HCT116 (cell line): ENCODE results near the gene RSPO4. TPM values are rescaled to one million over a fixed set of nuclear protein-coding genes. Genes with fewer than 3 reads are reported as not detected.

ENCODE experiments used
- ATAC-seq: fragments of 200-7000 bp; cut with Tn5 transposase; 2 replicates; pipeline ENCODE4 v1.9.1; 2020; ENCODE audit warnings: mild to moderate bottlenecking, moderate library complexity
- BruUV-seq: library from RNA; stranded (reverse); fragments of 400-500 nt; replicated peaks from 2 replicates; lab custom pipeline; 2021; lab: Mats Ljungman, UMichigan
- CTCF ChIA-PET: fragments of 300-600 bp; sonication (Branson Sonifier 250); formaldehyde crosslinking; loops from one replicate; lab custom pipeline; 2021; ENCODE audit warnings: antibody characterized with exemption; lab: Charles Lee
- POLR2A ChIA-PET: fragments of 300-600, 350-600 bp; sonication (Branson Sonifier 250); formaldehyde crosslinking; loops from one replicate; lab custom pipeline; 2021; ENCODE audit warnings: antibody characterized with exemption; lab: Charles Lee
- RAD21 ChIA-PET, 2 experiments: fragments of 300-600 bp; sonication (Branson Sonifier 250); formaldehyde crosslinking; loops; one replicate each; lab custom pipeline; 2023; ENCODE audit warnings: low total read pairs in 2 of 2; ENCODE audit not compliant: uncharacterized antibody in 2 of 2, unreplicated experiment in 2 of 2, low non-redundant PET in 1 of 2; lab: Charles Lee
- DNase-seq: peaks from one replicate; pipeline ENCODE4 v3.0.0-alpha.2; 2010; ENCODE audit warnings: low read depth, low spot score
- H2AFZ ChIP-seq: fragments of 200-600 bp; shearing (Covaris generic), sonication (generic); 2 replicates; pipeline ENCODE4 v1.6.1; 2017; ENCODE audit warnings: low read depth, mixed run types, mixed read lengths, antibody characterized with exemption, low read length; ENCODE audit not compliant: poor library complexity, severe bottlenecking
- H3K27ac ChIP-seq: 2 replicates; pipeline ENCODE4 v1.5.1; 2012; ENCODE audit warnings: low read depth, low read length
- H3K27me3 ChIP-seq: fragments of 200-600 bp; sonication (generic); 2 replicates; pipeline ENCODE4 v1.6.1; 2016; ENCODE audit warnings: mixed run types, low read length, mixed read lengths; ENCODE audit not compliant: insufficient read depth
- H3K36me3 ChIP-seq, 2 experiments: fragments of 200-500 bp in 1 of 2; fragments of 200-600 bp in 1 of 2; sonication (Bioruptor generic) in 1 of 2; sonication (generic) in 1 of 2; 2 replicates each; pipeline versions ENCODE4 v1.5.1 to v1.6.1; 2014 to 2016; ENCODE audit warnings: low read length in 2 of 2, inconsistent platforms in 1 of 2, mixed read lengths in 1 of 2, mixed run types in 1 of 2; ENCODE audit not compliant: insufficient read depth in 2 of 2, control insufficient read depth in 1 of 2
- H3K4me1 ChIP-seq, 2 experiments: fragments of 200-600 bp in 1 of 2; sonication (generic) in 1 of 2; 2 replicates each; pipeline versions ENCODE4 v1.5.1 to v1.6.1; 2012 to 2017; ENCODE audit warnings: low read length in 2 of 2, inconsistent platforms in 1 of 2, mild to moderate bottlenecking in 1 of 2, mixed read lengths in 1 of 2, mixed run types in 1 of 2, moderate library complexity in 1 of 2; ENCODE audit not compliant: insufficient read depth in 2 of 2, control insufficient read depth in 1 of 2
- H3K4me2 ChIP-seq: fragments of 200-600 bp; sonication (generic); 2 replicates; pipeline ENCODE4 v1.6.1; 2017; ENCODE audit warnings: mixed run types, low read length, mixed read lengths
- H3K4me3 ChIP-seq, 2 experiments: fragments of 200-600 bp in 1 of 2; sonication (generic) in 1 of 2; replicated peaks in 1 of 2; 2 replicates each; pipeline ENCODE4 v1.5.1; 2011 to 2016; ENCODE audit warnings: low read length in 2 of 2, control low read depth in 1 of 2, low read depth in 1 of 2, mild to moderate bottlenecking in 1 of 2, mixed read lengths in 1 of 2, mixed run types in 1 of 2
- H3K79me2 ChIP-seq: fragments of 200-600 bp; sonication (generic); 2 replicates; pipeline ENCODE4 v1.6.1; 2017; ENCODE audit warnings: mild to moderate bottlenecking, mixed run types, low read length, moderate library complexity, mixed read lengths; ENCODE audit not compliant: insufficient read depth
- H3K9ac ChIP-seq: fragments of 200-600 bp; sonication (generic); 2 replicates; pipeline ENCODE4 v1.6.1; 2016; ENCODE audit warnings: low read length, mixed read lengths
- H3K9me2 ChIP-seq: fragments of 200-600 bp; sonication (generic), shearing (Covaris generic); 2 replicates; pipeline ENCODE4 v1.6.1; 2017; ENCODE audit warnings: mixed run types, mild to moderate bottlenecking, moderate library complexity; ENCODE audit not compliant: insufficient read depth
- H3K9me3 ChIP-seq, 2 experiments: fragments of 200-500 bp in 1 of 2; fragments of 200-600 bp in 1 of 2; sonication (Bioruptor generic) in 1 of 2; sonication (generic) in 1 of 2; 2 replicates each; pipeline ENCODE4 v1.6.1; 2014 to 2017; ENCODE audit warnings: low read length in 2 of 2, mixed read lengths in 2 of 2, inconsistent platforms in 1 of 2, low read depth in 1 of 2, mild to moderate bottlenecking in 1 of 2, mixed run types in 1 of 2, moderate library complexity in 1 of 2; ENCODE audit not compliant: control insufficient read depth in 1 of 2, insufficient read depth in 1 of 2
- H4K20me1 ChIP-seq: fragments of 200-600 bp; sonication (generic), shearing (Covaris generic); 2 replicates; pipeline ENCODE4 v1.6.1; 2017; ENCODE audit warnings: mixed run types, mild to moderate bottlenecking, moderate library complexity; ENCODE audit not compliant: insufficient read depth
- CTCF ChIP-seq, 3 experiments: fragments of 200-600 bp in 1 of 3; sonication (generic) in 1 of 3; IDR thresholded peaks in 2 of 3; conservative IDR thresholded peaks in 1 of 3; 2 replicates each; pipeline ENCODE4 v1.5.1; 2012 to 2017; ENCODE audit warnings: low read depth in 2 of 3, low read length in 2 of 3, antibody characterized with exemption in 1 of 3, borderline replicate concordance in 1 of 3, control low read depth in 1 of 3, mild to moderate bottlenecking in 1 of 3, mixed read lengths in 1 of 3, mixed run types in 1 of 3, moderate library complexity in 1 of 3; ENCODE audit not compliant: insufficient read depth in 1 of 3
- ELF1 ChIP-seq: IDR thresholded peaks from 2 replicates; pipeline ENCODE4 v1.6.1; 2012; ENCODE audit warnings: low read depth, borderline replicate concordance
- RAD21 ChIP-seq: IDR thresholded peaks from 2 replicates; pipeline ENCODE4 v1.6.1; 2012; ENCODE audit warnings: low read depth, mild to moderate bottlenecking
- YY1 ChIP-seq: IDR thresholded peaks from 2 replicates; pipeline ENCODE4 v1.6.1; 2011; ENCODE audit warnings: low read length, low read depth, moderate library complexity, mild to moderate bottlenecking; ENCODE audit not compliant: insufficient replicate concordance; ENCODE audit errors: extremely low read depth
- ZBTB33 ChIP-seq: IDR thresholded peaks from 2 replicates; pipeline ENCODE4 v1.6.1; 2011; ENCODE audit warnings: mild to moderate bottlenecking, low read length, moderate library complexity; ENCODE audit not compliant: insufficient replicate concordance; ENCODE audit errors: extremely low read depth
- ZNF274 ChIP-seq: fragments of 200-500 bp; sonication (Bioruptor generic); IDR thresholded peaks from 2 replicates; pipeline ENCODE4 v1.6.1; 2014; ENCODE audit warnings: mild to moderate bottlenecking, low read depth, low read length, inconsistent platforms
- intact Hi-C: fragments of 100-400 bp; cut with micrococcal nuclease; formaldehyde crosslinking; loops from 2 replicates; pipeline ENCODE4 v1.10.0; 2022
- total RNA-seq: library from RNA; stranded (reverse); gene quantifications from one replicate; pipeline ENCODE4 v1.2.1, GENCODE V29; 2021; ENCODE audit not compliant: unreplicated experiment

RSPO4 gene
- total RNA-seq, 1 experiment from 2014 or later: 0.84 TPM

GRCh38 chr20:952196-952795, 49.8 kb downstream of the RSPO4 start (continued):
- TF ChIP-seq ELF1: no peak
- no peak for TF ChIP-seq ZNF274
- TF ChIP-seq ZBTB33: no peak

- H3K36me3 ChIP-seq: no peaks in the 10 kb centered on the region
- ChIA-PET POLR2A (no interaction called here), CTCF (no interaction called here)
These were observed 50.5 kb downstream of the RSPO4 start for GRCh38 chr20:951384-952169.

More at GRCh38 chr20:951384-952169, 50.5 kb downstream of the RSPO4 start:
- DNase-seq: no peak
- H3K9ac ChIP-seq: no peak overlapping the region
- peaks cover 4 to 13% of the 10 kb centered on the region in 2 experiments; a peak in 3 of 4 replicates for H3K4me1 ChIP-seq
- H3K4me3 ChIP-seq: no peak overlapping the region
- H3K9me3 ChIP-seq: no peaks in the 10 kb centered on the region
- no peak overlapping the region for H3K27ac ChIP-seq
- H4K20me1 ChIP-seq: no peaks in the 10 kb centered on the region
- RAD21 ChIA-PET: no interaction called here
- H3K9me2 ChIP-seq: no peaks in the 10 kb centered on the region
- intact Hi-C loops: loop anchor here (10.0 kb wide), 1 partner anchor 387 kb away; no protein-coding TSS in a partner anchor
- H3K27me3 ChIP-seq: no peaks in the 10 kb centered on the region
- BruUV-seq: no TSS peak
- TF ChIP-seq YY1: no peak
- TF ChIP-seq CTCF (IDR thresholded peaks at IDR 0.05 in 2 of 3, conservative IDR thresholded peaks at IDR 0.05 in 1 of 3; ENCODE audit: borderline replicate concordance in 1 of 3, insufficient read depth in 1 of 3, low read depth in 2 of 3, low read length in 2 of 3): 0 out of 6 replicates have a peak, but pooled peaks of 1 of the 3 experiments have one; percentile 38
- TF ChIP-seq RAD21: peak; percentile 53
- no peaks in the 10 kb centered on the region for H3K79me2 ChIP-seq
- no peak overlapping the region for H2AFZ ChIP-seq
- H3K4me2 ChIP-seq: no peak overlapping the region
- ATAC-seq: no peak
